ENCODE measurements around the gene AFDN.

DNA sequence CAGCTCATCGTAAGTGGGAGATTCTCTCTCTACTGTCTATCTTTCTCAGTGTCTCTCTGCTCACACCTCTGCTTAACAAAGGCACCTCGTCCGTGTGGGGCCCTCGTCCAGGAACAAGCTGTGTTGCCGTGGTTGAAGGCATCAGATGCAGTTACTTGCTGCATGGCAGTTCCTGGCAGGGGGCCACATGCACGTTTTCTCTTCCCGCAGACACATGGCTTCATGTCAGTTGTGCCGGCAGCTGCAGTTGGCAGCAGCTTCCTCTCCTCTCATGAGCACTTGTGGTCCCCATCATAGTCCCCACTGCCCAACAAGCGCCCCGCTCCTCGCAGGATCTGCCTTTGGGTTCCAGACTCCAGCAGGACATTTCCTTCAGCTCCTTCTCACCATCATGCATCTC, 7.1 kb upstream of the AFDN start:
- TF ChIP-seq, protein P1, sequence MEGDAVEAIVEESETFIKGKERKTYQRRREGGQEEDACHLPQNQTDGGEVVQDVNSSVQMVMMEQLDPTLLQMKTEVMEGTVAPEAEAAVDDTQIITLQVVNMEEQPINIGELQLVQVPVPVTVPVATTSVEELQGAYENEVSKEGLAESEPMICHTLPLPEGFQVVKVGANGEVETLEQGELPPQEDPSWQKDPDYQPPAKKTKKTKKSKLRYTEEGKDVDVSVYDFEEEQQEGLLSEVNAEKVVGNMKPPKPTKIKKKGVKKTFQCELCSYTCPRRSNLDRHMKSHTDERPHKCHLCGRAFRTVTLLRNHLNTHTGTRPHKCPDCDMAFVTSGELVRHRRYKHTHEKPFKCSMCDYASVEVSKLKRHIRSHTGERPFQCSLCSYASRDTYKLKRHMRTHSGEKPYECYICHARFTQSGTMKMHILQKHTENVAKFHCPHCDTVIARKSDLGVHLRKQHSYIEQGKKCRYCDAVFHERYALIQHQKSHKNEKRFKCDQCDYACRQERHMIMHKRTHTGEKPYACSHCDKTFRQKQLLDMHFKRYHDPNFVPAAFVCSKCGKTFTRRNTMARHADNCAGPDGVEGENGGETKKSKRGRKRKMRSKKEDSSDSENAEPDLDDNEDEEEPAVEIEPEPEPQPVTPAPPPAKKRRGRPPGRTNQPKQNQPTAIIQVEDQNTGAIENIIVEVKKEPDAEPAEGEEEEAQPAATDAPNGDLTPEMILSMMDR (IDR thresholded peaks at IDR 0.05; ENCODE audit: insufficient read depth, low read depth, low read length) = no peak
- TF ChIP-seq EZH2 (IDR thresholded peaks at IDR 0.05; ENCODE audit: insufficient read depth, low read length) = no peak

Measured in astrocyte (in vitro differentiated cells and primary cell).